ENCODE results near the gene OPRD1.

- TF ChIP-seq, protein P1, sequence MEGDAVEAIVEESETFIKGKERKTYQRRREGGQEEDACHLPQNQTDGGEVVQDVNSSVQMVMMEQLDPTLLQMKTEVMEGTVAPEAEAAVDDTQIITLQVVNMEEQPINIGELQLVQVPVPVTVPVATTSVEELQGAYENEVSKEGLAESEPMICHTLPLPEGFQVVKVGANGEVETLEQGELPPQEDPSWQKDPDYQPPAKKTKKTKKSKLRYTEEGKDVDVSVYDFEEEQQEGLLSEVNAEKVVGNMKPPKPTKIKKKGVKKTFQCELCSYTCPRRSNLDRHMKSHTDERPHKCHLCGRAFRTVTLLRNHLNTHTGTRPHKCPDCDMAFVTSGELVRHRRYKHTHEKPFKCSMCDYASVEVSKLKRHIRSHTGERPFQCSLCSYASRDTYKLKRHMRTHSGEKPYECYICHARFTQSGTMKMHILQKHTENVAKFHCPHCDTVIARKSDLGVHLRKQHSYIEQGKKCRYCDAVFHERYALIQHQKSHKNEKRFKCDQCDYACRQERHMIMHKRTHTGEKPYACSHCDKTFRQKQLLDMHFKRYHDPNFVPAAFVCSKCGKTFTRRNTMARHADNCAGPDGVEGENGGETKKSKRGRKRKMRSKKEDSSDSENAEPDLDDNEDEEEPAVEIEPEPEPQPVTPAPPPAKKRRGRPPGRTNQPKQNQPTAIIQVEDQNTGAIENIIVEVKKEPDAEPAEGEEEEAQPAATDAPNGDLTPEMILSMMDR (IDR thresholded peaks at IDR 0.05) = no peak
- TF ChIP-seq POLR2A (IDR thresholded peaks at IDR 0.05) = no peak
Observed at GRCh38 chr1:28887835-28888682, 76.1 kb downstream of the OPRD1 start.

Data from testis (tissue), 2 donors.